Naive thymus-derived CD4-positive, alpha-beta T cell (primary cell): ENCODE data around the gene CRYBA1. TPM values are rescaled to one million over a fixed set of nuclear protein-coding genes. Genes with fewer than 3 reads are reported as not detected.
A peak's percentile ranks its signal among the peaks of the same experiment; 100 is the strongest.

Experiments
- ATAC-seq: fragments of 150-1000 bp; cut with Tn5 transposase; 2 replicates; pipeline ENCODE4 v1.10.0; 2021; ENCODE audit warnings: mild to moderate bottlenecking, moderate library complexity
- CTCF ChIA-PET: fragments of 350-600 bp; sonication (Branson Sonifier 250); formaldehyde crosslinking; loops from one replicate; lab custom pipeline; 2021; ENCODE audit warnings: antibody characterized with exemption; lab: Charles Lee
- POLR2A ChIA-PET: fragments of 350-600 bp; sonication (Branson Sonifier 250); formaldehyde crosslinking; loops from one replicate; lab custom pipeline; 2021; ENCODE audit warnings: antibody characterized with exemption, inconsistent platforms; lab: Charles Lee
- DNase-seq, 9 donors: peaks; one replicate each; pipeline versions ENCODE4 v3.0.0 to v3.0.0-alpha.2; 2020 to 2022; ENCODE audit warnings: mixed read lengths in 1 of 9
- H3K27ac ChIP-seq: one replicate; pipeline ENCODE4 v1.7.0; 2013; ENCODE audit warnings: mild to moderate bottlenecking, low read depth, low read length, moderate library complexity
- H3K27me3 ChIP-seq, 2 donors: one replicate each; pipeline ENCODE4 v1.7.0; 2013; ENCODE audit warnings: low read length in 2 of 2, mild to moderate bottlenecking in 2 of 2, moderate library complexity in 2 of 2; ENCODE audit not compliant: control insufficient read depth in 2 of 2, insufficient read depth in 2 of 2
- H3K36me3 ChIP-seq, 3 experiments: 1 replicate in 2 of 3; 2 replicates in 1 of 3; pipeline ENCODE4 v1.7.0; 2013; ENCODE audit warnings: low read length in 3 of 3, mild to moderate bottlenecking in 3 of 3, moderate library complexity in 1 of 3; ENCODE audit not compliant: insufficient read depth in 3 of 3, control insufficient read depth in 2 of 3
- H3K4me1 ChIP-seq, 2 donors: one replicate each; pipeline ENCODE4 v1.7.0; 2013; ENCODE audit warnings: low read length in 2 of 2, mild to moderate bottlenecking in 2 of 2, moderate library complexity in 1 of 2; ENCODE audit not compliant: control insufficient read depth in 2 of 2, insufficient read depth in 2 of 2
- H3K4me3 ChIP-seq: 2 replicates; pipeline ENCODE4 v1.7.0; 2013; ENCODE audit warnings: mild to moderate bottlenecking, low read length
- H3K9me3 ChIP-seq, 3 experiments: 1 replicate in 2 of 3; 2 replicates in 1 of 3; pipeline ENCODE4 v1.7.0; 2013; ENCODE audit warnings: low read length in 3 of 3; ENCODE audit not compliant: control insufficient read depth in 2 of 3
- H3K27ac Mint-ChIP-seq, 9 donors: one replicate each; pipeline ENCODE4 v1.8.0; 2020 to 2022; ENCODE audit warnings: mixed read lengths in 9 of 9, mild to moderate bottlenecking in 8 of 9, moderate library complexity in 5 of 9, inconsistent platforms in 2 of 9
- H3K27me3 Mint-ChIP-seq, 5 donors: one replicate each; pipeline ENCODE4 v1.8.0; 2021 to 2022; ENCODE audit warnings: mixed read lengths in 5 of 5, mild to moderate bottlenecking in 1 of 5
- H3K36me3 Mint-ChIP-seq, 5 donors: one replicate each; pipeline ENCODE4 v1.8.0; 2020 to 2022; ENCODE audit warnings: mixed read lengths in 5 of 5, mild to moderate bottlenecking in 3 of 5, inconsistent platforms in 1 of 5
- H3K4me1 Mint-ChIP-seq, 7 donors: one replicate each; pipeline ENCODE4 v1.8.0; 2020 to 2022; ENCODE audit warnings: mixed read lengths in 7 of 7, mild to moderate bottlenecking in 3 of 7, inconsistent platforms in 1 of 7
- H3K4me3 Mint-ChIP-seq, 10 donors: one replicate each; pipeline ENCODE4 v1.8.0; 2020 to 2022; ENCODE audit warnings: mild to moderate bottlenecking in 10 of 10, mixed read lengths in 10 of 10, moderate library complexity in 6 of 10, inconsistent platforms in 2 of 10
- H3K9me3 Mint-ChIP-seq, 11 donors: one replicate each; pipeline ENCODE4 v1.8.0; 2020 to 2022; ENCODE audit warnings: mixed read lengths in 11 of 11, mild to moderate bottlenecking in 4 of 11, inconsistent platforms in 1 of 11, moderate library complexity in 1 of 11
- intact Hi-C, 2 donors: fragments of 100-400 bp; cut with micrococcal nuclease; formaldehyde crosslinking; loops; one replicate each; pipeline ENCODE4 v1.15.1; 2023
- polyA plus RNA-seq, 2 donors: library from polyadenylated mRNA; unstranded; fragments of 300-500 nt; fragmentation: Illumina TruSeq; gene quantifications; one replicate each; pipeline ENCODE4 v1.2.3, GENCODE V29; 2021
- total RNA-seq, 6 experiments: library from RNA in 5 of 6; stranded (reverse) in 5 of 6; gene quantifications; 1 replicate in 5 of 6; 2 replicates in 1 of 6; pipeline ENCODE4 v1.2.3 and lab custom pipeline; 2021 to 2026

Gene CRYBA1
- total and polyA plus RNA-seq, 7 experiments from 2014 or later: not detected

- DNase-seq (no peak), ATAC-seq (no peak)
- no peaks in the 10 kb centered on the region for H3K27me3 ChIP-seq
- Mint-ChIP-seq H3K27ac (no peak overlapping the region), H3K27me3 (no peaks in the 10 kb centered on the region), H3K9me3 (no peaks in the 10 kb centered on the region), H3K4me3 (no peak overlapping the region), H3K36me3 (no peaks in the 10 kb centered on the region), H3K4me1 (peaks cover 0 to 7% (median 6%) of the 10 kb centered on the region in 7 donors)
- H3K9me3 ChIP-seq: no peaks in the 10 kb centered on the region
- intact Hi-C loops: no loop called here
- ChIA-PET CTCF (no interaction called here), POLR2A (no interaction called here)
- no peaks in the 10 kb centered on the region for H3K36me3 ChIP-seq
- H3K4me3 ChIP-seq: no peak overlapping the region
- H3K4me1 ChIP-seq: no peaks in the 10 kb centered on the region
- no peak overlapping the region for H3K27ac ChIP-seq
Measured at GRCh38 chr17:29242051-29242450, 4.6 kb upstream of the CRYBA1 start.

- H3K4me1 Mint-ChIP-seq: peaks cover 0 to 7% (median 4%) of the 10 kb centered on the region in 7 donors
- H3K4me1 ChIP-seq: no peaks in the 10 kb centered on the region
Measured at GRCh38 chr17:29242790-29243189, 3.9 kb upstream of the CRYBA1 start.

GRCh38 chr17:29243792-29244191, 2.9 kb upstream of the CRYBA1 start:
- Histone ChIP-seq H3K27me3 (no peaks in the 10 kb centered on the region), H3K27ac (no peak overlapping the region), H3K4me1 (no peaks in the 10 kb centered on the region), H3K9me3 (no peaks in the 10 kb centered on the region), H3K36me3 (no peaks in the 10 kb centered on the region), H3K4me3 (no peak overlapping the region)
- ChIA-PET CTCF (no interaction called here), POLR2A (no interaction called here)
- DNase-seq (no peak), ATAC-seq (no peak)
- Mint-ChIP-seq H3K9me3 (no peaks in the 10 kb centered on the region), H3K4me1 (peaks cover 0 to 7% (median 4%) of the 10 kb centered on the region in 7 donors), H3K27ac (no peak overlapping the region), H3K36me3 (no peaks in the 10 kb centered on the region), H3K27me3 (no peaks in the 10 kb centered on the region), H3K4me3 (no peak overlapping the region)
- intact Hi-C loops: no loop called here

More at GRCh38 chr17:29242790-29243189, 3.9 kb upstream of the CRYBA1 start:
- H3K9me3 Mint-ChIP-seq: no peaks in the 10 kb centered on the region
- no peaks in the 10 kb centered on the region for H3K36me3 ChIP-seq
- no peak overlapping the region for H3K27ac Mint-ChIP-seq
- no peak overlapping the region for H3K4me3 Mint-ChIP-seq
- no peak overlapping the region for H3K27ac ChIP-seq
- no peaks in the 10 kb centered on the region for H3K36me3 Mint-ChIP-seq
- no peaks in the 10 kb centered on the region for H3K27me3 Mint-ChIP-seq
- H3K9me3 ChIP-seq: no peaks in the 10 kb centered on the region
- intact Hi-C loops: no loop called here
- H3K27me3 ChIP-seq: no peaks in the 10 kb centered on the region
- POLR2A ChIA-PET: no interaction called here
- DNase-seq: no peak
- CTCF ChIA-PET: no interaction called here
- ATAC-seq: no peak
- H3K4me3 ChIP-seq: no peak overlapping the region

- ChIA-PET CTCF (no interaction called here), POLR2A (no interaction called here)
- intact Hi-C loops: no loop called here
Measured at GRCh38 chr17:29245401-29245800, 1.3 kb upstream of the CRYBA1 start.

GRCh38 chr17:29247219-29247618, 560 bp downstream of the CRYBA1 start:
- intact Hi-C loops: no loop called here
- no peaks in the 10 kb centered on the region for H3K4me1 ChIP-seq
- CTCF ChIA-PET: no interaction called here
- H3K9me3 ChIP-seq: no peaks in the 10 kb centered on the region
- H3K27ac Mint-ChIP-seq: no peak overlapping the region
- H3K27me3 Mint-ChIP-seq: no peaks in the 10 kb centered on the region
- H3K4me3 Mint-ChIP-seq: no peak overlapping the region
- ATAC-seq (no peak), DNase-seq (no peak)
- no peaks in the 10 kb centered on the region for H3K9me3 Mint-ChIP-seq
- H3K27ac ChIP-seq: no peak overlapping the region
- POLR2A ChIA-PET: no interaction called here
- H3K4me1 Mint-ChIP-seq: peaks cover 0 to 5% (median 0%) of the 10 kb centered on the region in 7 donors
- H3K4me3 ChIP-seq: no peak overlapping the region
- no peaks in the 10 kb centered on the region for H3K36me3 ChIP-seq
- no peaks in the 10 kb centered on the region for H3K27me3 ChIP-seq
- no peaks in the 10 kb centered on the region for H3K36me3 Mint-ChIP-seq

More at GRCh38 chr17:29245401-29245800, 1.3 kb upstream of the CRYBA1 start:
- H3K4me1 ChIP-seq: no peaks in the 10 kb centered on the region
- no peak for DNase-seq
- no peak overlapping the region for H3K4me3 ChIP-seq
- Mint-ChIP-seq H3K27ac (no peak overlapping the region), H3K4me3 (no peak overlapping the region), H3K27me3 (no peaks in the 10 kb centered on the region), H3K36me3 (no peaks in the 10 kb centered on the region), H3K9me3 (no peaks in the 10 kb centered on the region), H3K4me1 (peaks cover 0 to 6% (median 3%) of the 10 kb centered on the region in 7 donors)
- H3K36me3 ChIP-seq: no peaks in the 10 kb centered on the region
- ATAC-seq: no peak
- H3K9me3 ChIP-seq: no peaks in the 10 kb centered on the region
- no peaks in the 10 kb centered on the region for H3K27me3 ChIP-seq
- no peak overlapping the region for H3K27ac ChIP-seq

DNA sequence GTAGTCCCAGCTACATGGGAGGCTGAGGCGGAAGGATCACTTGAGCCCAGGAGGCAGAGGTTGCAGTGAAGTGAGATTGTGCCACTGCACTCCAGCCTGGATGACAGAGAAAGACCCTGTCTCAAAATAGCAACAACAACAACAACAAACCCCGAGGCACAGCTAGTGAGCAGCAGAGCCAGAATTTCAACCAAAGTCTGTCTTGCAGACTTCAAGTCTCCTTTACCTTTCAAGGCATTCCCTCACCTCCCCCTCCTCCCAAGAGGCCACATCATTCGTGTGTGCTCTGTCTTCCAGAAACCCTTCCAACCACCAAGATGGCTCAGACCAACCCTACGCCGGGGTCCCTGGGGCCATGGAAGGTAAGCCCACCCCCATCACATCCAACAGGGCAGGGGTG, 2.2 kb downstream of the CRYBA1 start:
- Histone ChIP-seq H3K4me1 (no peaks in the 10 kb centered on the region), H3K27me3 (no peaks in the 10 kb centered on the region), H3K9me3 (no peaks in the 10 kb centered on the region), H3K4me3 (no peak overlapping the region), H3K36me3 (no peaks in the 10 kb centered on the region), H3K27ac (no peak overlapping the region)
- Mint-ChIP-seq H3K4me1 (peaks cover 0 to 8% (median 0%) of the 10 kb centered on the region in 7 donors), H3K36me3 (no peaks in the 10 kb centered on the region), H3K27ac (no peak overlapping the region), H3K27me3 (no peaks in the 10 kb centered on the region), H3K4me3 (no peak overlapping the region), H3K9me3 (no peaks in the 10 kb centered on the region)
- ATAC-seq: no peak
- intact Hi-C loops: no loop called here
- ChIA-PET POLR2A (no interaction called here), CTCF (interaction anchor here (0.6 kb wide), 1 partner anchor 55 kb away, joined by 5 read pairs; no protein-coding TSS in a partner anchor)
- no peak for DNase-seq

GRCh38 chr17:29250666-29251065, 4.0 kb downstream of the CRYBA1 start:
- ATAC-seq (no peak), DNase-seq (no peak)
- no peaks in the 10 kb centered on the region for H3K9me3 Mint-ChIP-seq
- intact Hi-C loops: no loop called here
- peaks cover 0 to 5% (median 4%) of the 10 kb centered on the region in 5 donors for H3K36me3 Mint-ChIP-seq
- no peaks in the 10 kb centered on the region for H3K9me3 ChIP-seq
- no peaks in the 10 kb centered on the region for H3K36me3 ChIP-seq
- POLR2A ChIA-PET: interaction anchor here (0.7 to 2.0 kb wide), 2 partner anchors 43 to 1073 kb away, joined by 3 to 6 read pairs; partner anchors contain the start of gene NUFIP2
- no peaks in the 10 kb centered on the region for H3K27me3 ChIP-seq
- peak overlapping the region in 1 of 9 donors; percentile 55 for H3K27ac Mint-ChIP-seq
- no peak overlapping the region for H3K27ac ChIP-seq
- H3K4me1 Mint-ChIP-seq: peaks cover 0 to 8% (median 0%) of the 10 kb centered on the region in 7 donors
- CTCF ChIA-PET: interaction anchor here (0.6 to 1.2 kb wide), 4 partner anchors 25 to 1258 kb away, joined by 3 to 4 read pairs (median 3); no protein-coding TSS in a partner anchor
- H3K4me3 Mint-ChIP-seq: no peak overlapping the region
- no peaks in the 10 kb centered on the region for H3K4me1 ChIP-seq
- H3K4me3 ChIP-seq: no peak overlapping the region
- H3K27me3 Mint-ChIP-seq: no peaks in the 10 kb centered on the region
